ENCODE data around the gene FBXL17.

FBXL17 gene

GRCh38 chr5:108078882-108079281, 303.0 kb downstream of the FBXL17 start:
- DNase-seq, result no peak

GRCh38 chr5:108078345-108078744, 303.6 kb downstream of the FBXL17 start:
- DNase-seq, result no peak

- DNase-seq, result no peak
These were observed 307.3 kb downstream of the FBXL17 start for GRCh38 chr5:108074626-108075025.

- DNase-seq, result no peak
These were observed 317.6 kb downstream of the FBXL17 start for GRCh38 chr5:108064302-108064701.

- no peak for DNase-seq
These were observed 320.0 kb downstream of the FBXL17 start for GRCh38 chr5:108061941-108062340.

GRCh38 chr5:108060340-108060739, 321.6 kb downstream of the FBXL17 start:
- DNase-seq, result no peak

- DNase-seq, result no peak
These were observed 322.6 kb downstream of the FBXL17 start for GRCh38 chr5:108059334-108059733.

GRCh38 chr5:108054349-108054748, 327.5 kb downstream of the FBXL17 start:
- DNase-seq, result no peak

- no peak for DNase-seq
These were observed 334.8 kb downstream of the FBXL17 start for GRCh38 chr5:108046955-108047670.

- DNase-seq, result no peak
These were observed 345.4 kb downstream of the FBXL17 start for GRCh38 chr5:108036482-108036881.

GRCh38 chr5:108028883-108029282, 353.0 kb downstream of the FBXL17 start:
- DNase-seq, result no peak

GRCh38 chr5:108028412-108028811, 353.5 kb downstream of the FBXL17 start:
- DNase-seq, result no peak

- DNase-seq, result no peak
These were observed 355.9 kb downstream of the FBXL17 start for GRCh38 chr5:108025957-108026356.

GRCh38 chr5:108024986-108025385, 356.9 kb downstream of the FBXL17 start:
- no peak for DNase-seq

GRCh38 chr5:108016101-108016500, 365.8 kb downstream of the FBXL17 start:
- no peak for DNase-seq

- DNase-seq, result no peak
These were observed 375.1 kb downstream of the FBXL17 start for GRCh38 chr5:108006791-108007190.

- no peak for DNase-seq
These were observed 378.7 kb downstream of the FBXL17 start for GRCh38 chr5:108003178-108003577.

GRCh38 chr5:108001222-108001621, 380.7 kb downstream of the FBXL17 start:
- no peak for DNase-seq

GRCh38 chr5:107997338-107997980, 384.4 kb downstream of the FBXL17 start:
- no peak for DNase-seq

- no peak for DNase-seq
These were observed 388.6 kb downstream of the FBXL17 start for GRCh38 chr5:107993341-107993740.

GRCh38 chr5:107990881-107991810, 390.8 kb downstream of the FBXL17 start:
- no peak for DNase-seq

GRCh38 chr5:107985144-107985543, 396.8 kb downstream of the FBXL17 start:
- DNase-seq, result no peak

- DNase-seq, result no peak
These were observed 399.0 kb downstream of the FBXL17 start for GRCh38 chr5:107982703-107983425.

Measured in femur (tissue), 1 donor.